ENCODE measurements around the gene CHD5. TPM values are rescaled to one million over a fixed set of nuclear protein-coding genes. Genes with fewer than 3 reads are reported as not detected.
"Not testable (repeated sequence)": the region's sequence is repeated elsewhere in the genome, so short reads cannot be mapped to it uniquely, and the experiment has no call there.

CHD5 gene
- total RNA-seq, 1 experiment from 2014 or later, result 0.98 TPM

GRCh38 chr1:6065093-6065858, 114.8 kb downstream of the CHD5 start:
- DNase-seq (ENCODE audit: low spot score), result no peak

GRCh38 chr1:6063532-6064053, 116.5 kb downstream of the CHD5 start:
- not testable (repeated sequence) for DNase-seq (ENCODE audit: low spot score)

- DNase-seq (ENCODE audit: low spot score), result no peak
These were observed 117.5 kb downstream of the CHD5 start for GRCh38 chr1:6062670-6063069.

GRCh38 chr1:6059866-6060265, 120.3 kb downstream of the CHD5 start:
- peak; percentile 25 for DNase-seq (ENCODE audit: low spot score)

GRCh38 chr1:6057170-6057845, 122.8 kb downstream of the CHD5 start:
- DNase-seq (ENCODE audit: low spot score), result no peak

GRCh38 chr1:6056572-6056948, 123.6 kb downstream of the CHD5 start:
- DNase-seq (ENCODE audit: low spot score), result no peak

GRCh38 chr1:6054596-6054995, 125.5 kb downstream of the CHD5 start:
- DNase-seq (ENCODE audit: low spot score), result no peak

GRCh38 chr1:6053206-6053546, 126.9 kb downstream of the CHD5 start:
- no peak for DNase-seq (ENCODE audit: low spot score)

- peak; percentile 45 for DNase-seq (ENCODE audit: low spot score)
These were observed 127.4 kb downstream of the CHD5 start for GRCh38 chr1:6052543-6053205.

Other genes starting within 250 kb of the CHD5 start
- gene NPHP4, start 187.9 kb downstream of the CHD5 start, total RNA-seq (2014; rRNA removed; shearing (Covaris generic)), result 1.9 and 3.5 TPM in 2 replicates
- 4.7 and 14.4 TPM in 2 replicates for gene KCNAB2, start 134.4 kb downstream of the CHD5 start, total RNA-seq (2014; rRNA removed; shearing (Covaris generic))
- gene RPL22, start 19.3 kb upstream of the CHD5 start, total RNA-seq (2014; rRNA removed; shearing (Covaris generic)), result 88.4 and 112 TPM in 2 replicates
- 4.0 and 6.3 TPM in 2 replicates for gene RNF207, start 25.8 kb upstream of the CHD5 start, total RNA-seq (2014; rRNA removed; shearing (Covaris generic))
- gene ICMT, start 55.6 kb upstream of the CHD5 start, total RNA-seq (2014; rRNA removed; shearing (Covaris generic)), result 62.7 and 66.4 TPM in 2 replicates
- gene HES3, start 63.9 kb upstream of the CHD5 start, total RNA-seq (2014; rRNA removed; shearing (Covaris generic)), result not detected in 2 replicates
- gene GPR153, start 80.8 kb upstream of the CHD5 start, total RNA-seq (2014; rRNA removed; shearing (Covaris generic)), result 4.1 and 5.0 TPM in 2 replicates
- gene ACOT7, start 213.4 kb upstream of the CHD5 start, total RNA-seq (2014; rRNA removed; shearing (Covaris generic)), result 44.2 and 55.3 TPM in 2 replicates
- 2.0 and 3.9 TPM in 2 replicates for gene HES2, start 239.6 kb upstream of the CHD5 start, total RNA-seq (2014; rRNA removed; shearing (Covaris generic))
- 4.0 TPM in 1 of 2 replicates, not detected in the other for gene ESPN, start 244.5 kb upstream of the CHD5 start, total RNA-seq (2014; rRNA removed; shearing (Covaris generic))

Data from A172 (cell line).